BJ (cell line): ENCODE data around the gene PTCHD1. TPM values are rescaled to one million over a fixed set of nuclear protein-coding genes. Genes with fewer than 3 reads are reported as not detected.

Experiments
- CTCF ChIA-PET: fragments of 350-600 bp; formaldehyde crosslinking; extraction: SDS; loops from one replicate; lab custom pipeline; 2021; ENCODE audit warnings: antibody characterized with exemption, inconsistent platforms; lab: Yijun Ruan, JAX
- POLR2A ChIA-PET: fragments of 300-600 bp; sonication (Branson Sonifier 250); formaldehyde crosslinking; extraction: SDS; loops from one replicate; lab custom pipeline; 2021; ENCODE audit warnings: antibody characterized with exemption; lab: Charles Lee
- DNase-seq: peaks from one replicate; pipeline ENCODE4 v3.0.0-alpha.2; 2011; ENCODE audit warnings: low read depth
- H3K27me3 ChIP-seq: 2 replicates; pipeline ENCODE4 v1.6.0; 2011; ENCODE audit warnings: low read length; ENCODE audit not compliant: control insufficient read depth, insufficient read depth
- H3K36me3 ChIP-seq: 2 replicates; pipeline ENCODE4 v1.5.1; 2011; ENCODE audit warnings: low read length; ENCODE audit not compliant: control insufficient read depth, insufficient read depth
- H3K4me3 ChIP-seq: 2 replicates; pipeline ENCODE4 v1.5.1; 2011; ENCODE audit warnings: low read depth, mild to moderate bottlenecking, control low read depth, low read length
- polyA plus RNA-seq: library from polyadenylated mRNA; depleted of rRNA; stranded (reverse); fragments of >200 nt; gene quantifications from 2 replicates; pipeline ENCODE4 v1.2.3, GENCODE V29; 2011
- TF ChIP-seq, protein P1 (sequence below): IDR thresholded peaks from 2 replicates; pipeline ENCODE4 v1.5.1; 2011; ENCODE audit warnings: low read depth, mild to moderate bottlenecking, control low read depth, inconsistent platforms, low read length, moderate library complexity; ENCODE audit not compliant: insufficient read depth

PTCHD1 gene
- polyA plus RNA-seq, 1 experiment, result not detected

DNA sequence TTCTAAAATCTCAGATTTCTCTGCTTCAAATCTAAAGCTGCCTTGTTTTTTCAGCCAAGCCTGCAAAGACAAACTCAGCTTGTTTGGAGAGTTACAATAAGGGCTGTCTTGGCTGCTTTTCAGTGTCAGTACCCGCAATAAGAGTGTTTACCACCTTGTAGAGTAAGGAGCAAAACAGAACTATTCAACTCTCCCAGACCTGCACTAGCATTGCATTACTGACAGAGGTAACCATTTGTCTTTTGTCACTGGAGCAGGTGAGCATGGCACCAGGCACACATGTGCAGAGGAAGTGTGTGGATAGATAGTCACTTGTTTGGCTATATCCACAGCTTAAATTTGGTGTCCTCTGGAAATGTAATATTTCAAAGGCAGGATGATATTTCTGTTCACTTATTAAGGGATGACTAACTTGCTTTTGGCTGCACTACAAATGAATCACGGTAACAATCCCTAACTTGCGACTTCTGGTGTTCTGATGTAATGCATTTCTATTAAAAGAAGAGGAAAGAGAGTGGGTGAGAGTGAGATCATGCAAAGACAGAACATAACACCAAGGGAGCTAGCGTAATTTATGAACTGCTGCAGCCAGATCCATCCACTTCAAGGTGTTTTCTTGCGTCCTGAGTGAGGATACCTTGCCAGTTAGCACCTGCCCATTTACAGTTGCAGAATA is 38.6 kb downstream of the PTCHD1 start:
- CTCF ChIA-PET, result no interaction called here
- Histone ChIP-seq H3K27me3 (no peaks in the 10 kb centered on the region), H3K36me3 (no peaks in the 10 kb centered on the region), H3K4me3 (no peak overlapping the region)
- POLR2A ChIA-PET, result no interaction called here
- no peak for DNase-seq
- TF ChIP-seq, protein P1, sequence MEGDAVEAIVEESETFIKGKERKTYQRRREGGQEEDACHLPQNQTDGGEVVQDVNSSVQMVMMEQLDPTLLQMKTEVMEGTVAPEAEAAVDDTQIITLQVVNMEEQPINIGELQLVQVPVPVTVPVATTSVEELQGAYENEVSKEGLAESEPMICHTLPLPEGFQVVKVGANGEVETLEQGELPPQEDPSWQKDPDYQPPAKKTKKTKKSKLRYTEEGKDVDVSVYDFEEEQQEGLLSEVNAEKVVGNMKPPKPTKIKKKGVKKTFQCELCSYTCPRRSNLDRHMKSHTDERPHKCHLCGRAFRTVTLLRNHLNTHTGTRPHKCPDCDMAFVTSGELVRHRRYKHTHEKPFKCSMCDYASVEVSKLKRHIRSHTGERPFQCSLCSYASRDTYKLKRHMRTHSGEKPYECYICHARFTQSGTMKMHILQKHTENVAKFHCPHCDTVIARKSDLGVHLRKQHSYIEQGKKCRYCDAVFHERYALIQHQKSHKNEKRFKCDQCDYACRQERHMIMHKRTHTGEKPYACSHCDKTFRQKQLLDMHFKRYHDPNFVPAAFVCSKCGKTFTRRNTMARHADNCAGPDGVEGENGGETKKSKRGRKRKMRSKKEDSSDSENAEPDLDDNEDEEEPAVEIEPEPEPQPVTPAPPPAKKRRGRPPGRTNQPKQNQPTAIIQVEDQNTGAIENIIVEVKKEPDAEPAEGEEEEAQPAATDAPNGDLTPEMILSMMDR, result no peak

DNA sequence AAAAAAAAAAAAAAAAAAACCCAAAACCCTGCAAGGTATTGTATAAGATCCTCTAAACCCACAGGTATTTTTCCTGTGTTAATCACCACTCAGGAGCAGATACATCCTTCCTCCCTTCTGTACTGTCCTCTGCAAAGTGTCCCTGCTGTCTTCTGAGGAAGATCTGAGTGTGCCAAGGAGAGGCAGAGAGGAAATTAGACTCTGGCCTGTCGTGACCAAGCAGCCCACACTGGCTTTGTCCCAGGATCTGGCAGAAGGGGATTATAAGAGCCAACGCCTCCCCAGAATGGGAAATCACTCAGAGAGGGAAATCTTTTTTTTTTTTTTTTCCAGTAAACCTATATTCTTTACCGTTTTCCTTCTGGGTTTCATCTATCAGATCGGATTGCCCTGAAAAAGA is 39.6 kb downstream of the PTCHD1 start:
- H3K36me3 ChIP-seq, result no peaks in the 10 kb centered on the region
- ChIA-PET POLR2A (no interaction called here), CTCF (no interaction called here)
- DNase-seq, result no peak
- H3K27me3 ChIP-seq, result no peaks in the 10 kb centered on the region
- H3K4me3 ChIP-seq, result no peak overlapping the region
- TF ChIP-seq, protein P1, result no peak

DNA sequence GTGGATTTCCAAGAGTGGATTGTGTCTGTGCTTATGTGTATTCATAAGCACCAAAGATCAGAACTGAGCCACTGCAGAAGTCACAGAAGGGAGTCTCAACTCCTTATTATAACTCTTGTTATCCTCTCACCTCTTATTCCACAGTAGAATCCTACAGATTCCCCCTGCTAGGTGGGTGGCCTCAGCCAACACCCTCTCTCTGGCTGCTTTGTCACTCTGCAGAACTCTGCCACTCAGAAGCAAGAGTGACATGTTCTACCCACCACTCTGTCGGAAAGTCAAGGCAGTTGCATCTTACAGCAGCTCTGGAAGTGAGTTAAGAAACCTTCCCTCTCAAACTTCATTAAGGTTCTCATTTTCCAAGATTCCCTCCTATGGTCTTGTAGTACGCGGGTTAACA is 41.9 kb downstream of the PTCHD1 start:
- no peak for DNase-seq
- H3K4me3 ChIP-seq, result no peak overlapping the region
- no peaks in the 10 kb centered on the region for H3K36me3 ChIP-seq
- no peaks in the 10 kb centered on the region for H3K27me3 ChIP-seq
- CTCF ChIA-PET, result no interaction called here
- TF ChIP-seq, protein P1, result no peak
- POLR2A ChIA-PET, result no interaction called here

DNA sequence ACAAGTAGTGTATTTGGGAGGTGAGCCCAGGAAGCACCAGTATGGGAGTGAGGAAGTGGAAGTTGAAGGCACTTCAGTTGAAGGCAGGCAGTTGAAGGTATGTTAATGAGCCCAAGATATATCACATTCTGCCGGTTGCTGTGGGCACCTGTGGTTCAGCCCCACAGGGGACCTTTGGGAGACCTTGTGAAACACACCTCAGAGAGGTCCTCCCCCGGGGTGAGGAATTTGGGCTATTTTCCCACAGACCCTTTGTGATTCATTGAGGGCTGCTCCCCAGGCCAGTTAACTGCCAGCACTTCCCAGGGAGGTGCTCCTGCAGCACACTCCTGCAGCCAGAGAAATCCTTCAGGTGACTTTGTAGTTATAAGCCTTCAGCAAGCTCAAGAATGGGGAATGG is 45.9 kb downstream of the PTCHD1 start:
- Histone ChIP-seq H3K4me3 (no peak overlapping the region), H3K27me3 (no peaks in the 10 kb centered on the region), H3K36me3 (no peaks in the 10 kb centered on the region)
- TF ChIP-seq, protein P1, result no peak
- no peak for DNase-seq
- ChIA-PET POLR2A (no interaction called here), CTCF (no interaction called here)

DNA sequence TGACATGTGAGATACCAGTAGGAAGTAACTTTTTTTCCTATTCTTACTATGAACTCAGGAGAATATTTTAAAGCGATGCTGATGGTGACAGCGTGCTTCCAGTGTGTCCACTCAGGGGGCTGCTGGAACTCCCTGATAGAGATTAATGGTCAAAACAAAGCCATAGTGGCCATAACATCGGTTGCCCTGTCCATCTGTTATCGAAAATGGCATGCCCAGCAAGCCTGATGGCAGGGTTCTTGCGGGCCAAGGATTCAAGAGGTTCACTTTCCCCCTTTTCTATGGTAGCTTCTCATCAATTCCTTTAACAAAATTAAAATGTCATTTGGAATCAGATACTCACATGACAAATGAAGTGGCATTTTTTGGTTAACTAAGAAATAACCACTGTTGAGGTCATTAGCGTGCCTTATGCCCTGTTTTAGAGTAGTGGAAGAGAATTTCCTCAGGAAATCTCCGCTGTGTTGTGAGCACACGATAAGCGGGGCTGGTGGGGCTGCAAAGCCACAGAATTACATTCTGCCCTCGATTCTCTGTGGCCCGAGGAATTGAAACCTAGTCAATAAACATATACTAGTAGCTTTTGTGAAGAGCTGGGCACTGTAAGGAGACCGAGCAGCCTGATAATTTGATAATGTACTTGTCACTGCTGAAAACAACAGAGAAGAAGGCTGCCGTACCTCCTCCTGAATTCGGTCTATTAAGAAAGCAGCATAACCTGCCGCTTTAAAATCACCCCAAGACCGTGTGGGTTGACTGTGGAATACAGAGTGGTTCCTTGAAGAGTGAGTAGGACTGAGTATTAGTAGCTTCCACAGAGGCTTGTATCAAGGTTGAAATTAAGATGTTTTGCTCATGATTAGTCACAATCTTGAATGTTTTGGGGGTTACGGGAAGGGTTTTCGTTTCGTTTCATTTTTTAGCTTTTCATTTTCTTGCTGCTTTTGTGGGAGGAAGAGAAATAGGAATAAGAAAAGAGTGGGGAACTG is 46.7 kb downstream of the PTCHD1 start:
- ChIA-PET CTCF (no interaction called here), POLR2A (no interaction called here)
- TF ChIP-seq, protein P1, result no peak
- Histone ChIP-seq H3K27me3 (no peaks in the 10 kb centered on the region), H3K4me3 (no peak overlapping the region), H3K36me3 (no peaks in the 10 kb centered on the region)
- DNase-seq, result no peak
